Peyer's patch (tissue), 4 donors: Measurements from ENCODE around the gene MORN5.

Experiments used
- POLR2A ChIP-seq, 2 donors: fragments of 450-650 bp; IDR thresholded peaks; one replicate each; pipeline ENCODE4 v1.5.1; 2017; ENCODE audit warnings: antibody characterized with exemption in 2 of 2, mild to moderate bottlenecking in 2 of 2, moderate library complexity in 2 of 2
- TF ChIP-seq, protein P1 (sequence below), 6 experiments: fragments of 450-650 bp in 4 of 6; fragments of 200-600 bp in 2 of 6; sonication (generic) in 1 of 6; IDR thresholded peaks; one replicate each; pipeline ENCODE4 v1.5.1; 2017 to 2019; ENCODE audit warnings: antibody characterized with exemption in 6 of 6, mild to moderate bottlenecking in 3 of 6, moderate library complexity in 1 of 6

DNA sequence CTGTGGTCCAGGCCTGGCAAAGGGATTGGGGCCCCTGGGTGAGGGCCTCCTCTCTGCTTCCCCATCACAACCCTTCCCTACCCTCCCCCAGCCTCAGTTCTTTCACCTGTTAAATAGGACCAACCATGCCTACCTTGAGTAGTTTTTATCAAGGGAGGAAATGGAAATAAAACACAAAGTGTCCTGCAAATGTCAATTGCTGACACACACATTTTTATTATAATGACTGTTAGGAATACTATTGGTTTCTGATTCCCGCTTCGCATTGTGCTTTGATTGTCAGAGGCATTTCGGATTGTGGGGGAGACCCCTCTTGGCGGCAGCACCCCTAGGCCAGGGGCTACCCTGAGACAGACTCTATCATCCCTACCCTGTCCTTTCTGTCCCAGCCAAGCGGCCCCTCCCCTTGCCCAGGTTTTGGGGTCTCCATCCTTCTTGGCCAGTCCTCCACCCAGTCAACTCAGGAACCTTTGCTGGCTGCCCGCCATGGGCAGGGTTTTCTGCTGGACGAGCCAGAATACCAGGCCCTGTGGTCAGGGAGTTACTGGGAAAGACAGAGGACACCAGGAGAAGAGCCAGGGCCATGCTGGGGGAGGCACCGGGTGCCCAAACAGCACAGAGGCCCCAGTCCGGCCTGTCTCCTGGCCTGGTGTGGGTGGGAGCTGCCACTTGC, 48.2 kb upstream of the MORN5 start:
- TF ChIP-seq, protein P1, sequence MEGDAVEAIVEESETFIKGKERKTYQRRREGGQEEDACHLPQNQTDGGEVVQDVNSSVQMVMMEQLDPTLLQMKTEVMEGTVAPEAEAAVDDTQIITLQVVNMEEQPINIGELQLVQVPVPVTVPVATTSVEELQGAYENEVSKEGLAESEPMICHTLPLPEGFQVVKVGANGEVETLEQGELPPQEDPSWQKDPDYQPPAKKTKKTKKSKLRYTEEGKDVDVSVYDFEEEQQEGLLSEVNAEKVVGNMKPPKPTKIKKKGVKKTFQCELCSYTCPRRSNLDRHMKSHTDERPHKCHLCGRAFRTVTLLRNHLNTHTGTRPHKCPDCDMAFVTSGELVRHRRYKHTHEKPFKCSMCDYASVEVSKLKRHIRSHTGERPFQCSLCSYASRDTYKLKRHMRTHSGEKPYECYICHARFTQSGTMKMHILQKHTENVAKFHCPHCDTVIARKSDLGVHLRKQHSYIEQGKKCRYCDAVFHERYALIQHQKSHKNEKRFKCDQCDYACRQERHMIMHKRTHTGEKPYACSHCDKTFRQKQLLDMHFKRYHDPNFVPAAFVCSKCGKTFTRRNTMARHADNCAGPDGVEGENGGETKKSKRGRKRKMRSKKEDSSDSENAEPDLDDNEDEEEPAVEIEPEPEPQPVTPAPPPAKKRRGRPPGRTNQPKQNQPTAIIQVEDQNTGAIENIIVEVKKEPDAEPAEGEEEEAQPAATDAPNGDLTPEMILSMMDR (IDR thresholded peaks at IDR 0.05) = no peak
- TF ChIP-seq POLR2A (IDR thresholded peaks at IDR 0.05) = no peak
